C4-2B (cell line): Measurements from ENCODE around the gene BOD1L1.

Source experiments
- CTCF ChIP-seq: fragments of 450-650 bp; conservative IDR thresholded peaks from 2 replicates; pipeline ENCODE4 v1.5.1; 2017; ENCODE audit warnings: mild to moderate bottlenecking
- ZFX ChIP-seq: fragments of 450-650 bp; IDR thresholded peaks from 2 replicates; pipeline ENCODE4 v1.6.1; 2017

GRCh38 chr4:13529128-13529919 is 98.2 kb downstream of the BOD1L1 start:
- TF ChIP-seq CTCF (no peak), ZFX (no peak)
